ENCODE measurements around the gene HES7.
A peak's percentile ranks its signal among the peaks of the same experiment; 100 is the strongest.

HES7 gene

DNA sequence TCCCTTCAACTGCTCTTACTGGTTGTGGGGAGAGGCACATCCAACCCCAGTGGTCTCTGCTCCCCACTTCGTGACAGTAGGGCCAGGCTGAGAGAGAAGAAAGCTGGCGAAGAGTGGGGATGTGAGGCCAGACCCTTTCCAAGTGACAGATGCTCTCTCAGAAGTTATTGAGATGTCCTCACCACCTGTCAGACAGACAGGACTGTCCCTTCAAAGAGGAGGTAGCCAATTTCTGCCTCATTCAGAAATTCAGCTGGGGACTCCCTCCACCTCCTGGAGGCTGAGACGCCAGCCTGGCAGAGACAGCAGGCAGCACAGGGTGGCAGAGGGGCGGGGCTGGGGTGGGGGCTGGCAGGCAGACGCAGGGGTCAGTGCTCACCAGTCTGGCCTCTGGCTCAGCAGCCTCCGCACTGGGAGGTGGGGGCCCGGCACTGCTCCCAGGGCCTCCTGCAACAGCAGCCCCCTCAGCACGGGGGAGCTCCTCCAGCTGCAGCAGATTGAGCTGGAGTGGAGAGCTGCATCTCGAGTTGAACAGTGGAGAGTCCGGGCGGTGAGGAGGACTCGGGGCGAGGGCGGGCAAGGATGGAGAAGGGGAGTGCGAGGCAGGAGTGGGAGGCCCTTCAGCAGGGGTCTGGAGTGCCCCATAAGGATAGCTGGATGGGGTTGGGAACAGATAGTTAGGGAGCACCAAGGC, 19.1 kb upstream of the HES7 start:
- no peak for DNase-seq

DNA sequence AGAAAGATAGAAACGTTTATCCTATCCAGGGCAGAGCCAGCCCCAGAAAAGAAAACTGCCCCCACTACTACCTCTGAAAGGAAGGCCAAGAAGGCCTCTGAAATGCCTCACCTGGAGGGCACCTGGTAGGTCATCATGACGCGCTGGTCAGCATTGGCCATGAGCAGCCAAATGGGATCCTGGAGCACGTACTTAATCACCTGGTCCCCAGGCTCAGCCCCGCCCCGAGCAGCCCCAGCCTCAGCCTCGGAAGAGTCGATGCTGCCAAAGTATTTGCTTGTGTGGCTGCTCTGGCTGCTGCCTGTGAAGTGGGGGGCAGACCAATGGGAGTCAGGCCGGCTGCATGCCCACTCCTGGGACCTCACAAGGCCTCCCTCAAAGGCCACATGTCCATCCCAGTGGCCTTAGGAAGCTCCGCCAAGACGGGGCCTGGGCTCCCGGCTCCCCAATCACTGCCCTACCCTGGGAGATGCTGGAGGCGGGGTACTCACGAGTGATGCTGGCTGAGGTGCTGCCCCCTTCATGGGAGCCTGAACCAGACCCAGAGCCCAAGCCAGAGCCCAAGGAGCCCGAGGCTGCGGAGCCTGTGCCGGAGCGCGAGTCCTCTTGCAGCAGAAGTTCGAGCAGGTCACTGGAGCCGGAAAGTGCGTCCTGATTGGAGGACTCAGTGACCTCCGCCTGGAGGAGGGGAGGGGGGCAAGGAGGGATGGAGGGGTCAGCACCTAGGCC, 18.4 kb upstream of the HES7 start:
- DNase-seq, result no peak

GRCh38 chr17:8141741-8142140, 17.8 kb upstream of the HES7 start:
- no peak for DNase-seq

- no peak for DNase-seq
These were observed 17.1 kb upstream of the HES7 start for GRCh38 chr17:8141045-8141444.

DNA sequence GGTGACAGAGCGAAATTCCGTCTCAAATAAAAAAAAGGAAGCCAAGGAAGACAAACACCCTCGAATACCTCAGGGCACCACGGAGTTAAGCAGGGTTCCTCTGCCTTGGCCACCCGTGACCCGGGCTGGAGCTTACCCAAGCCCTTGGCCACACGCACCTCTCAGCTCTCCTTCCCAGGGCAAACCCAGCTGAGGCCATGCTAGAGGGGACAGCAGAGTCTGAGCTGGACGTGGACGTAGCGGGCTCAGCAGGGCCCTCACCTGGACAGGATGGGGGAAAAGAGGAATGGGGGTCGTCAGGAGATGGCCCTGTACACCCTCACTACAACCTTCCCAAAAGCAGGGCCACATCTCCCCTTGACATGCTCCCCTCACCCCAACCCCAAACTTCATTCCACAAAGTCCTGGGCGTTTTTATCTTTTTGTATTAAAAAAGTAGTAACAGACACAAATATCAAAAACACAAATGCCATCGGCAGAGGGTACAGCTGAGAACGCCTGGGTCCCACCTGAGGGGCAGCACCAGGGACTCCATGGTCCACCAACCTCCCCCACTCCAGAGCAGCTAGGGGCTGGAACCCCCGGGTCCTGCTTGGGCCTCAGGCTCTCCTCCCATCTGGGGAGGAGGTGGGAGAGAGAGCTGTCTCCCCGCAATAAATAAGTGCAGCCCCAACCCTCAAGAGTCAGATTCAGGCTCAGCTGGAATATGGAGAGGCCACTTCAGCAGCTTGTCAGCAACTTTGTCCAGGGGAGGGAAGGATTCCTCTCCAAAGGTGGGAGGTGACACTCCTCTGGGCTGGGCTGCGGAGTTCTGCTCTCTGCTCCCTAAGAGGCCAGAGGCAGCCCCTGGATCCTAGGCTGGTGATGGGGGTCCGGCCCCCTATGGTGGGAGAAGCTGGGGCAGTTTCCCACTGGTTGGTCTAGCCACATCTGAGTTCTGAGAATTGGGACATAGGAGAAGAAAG, 16.4 kb upstream of the HES7 start:
- DNase-seq, result no peak

DNA sequence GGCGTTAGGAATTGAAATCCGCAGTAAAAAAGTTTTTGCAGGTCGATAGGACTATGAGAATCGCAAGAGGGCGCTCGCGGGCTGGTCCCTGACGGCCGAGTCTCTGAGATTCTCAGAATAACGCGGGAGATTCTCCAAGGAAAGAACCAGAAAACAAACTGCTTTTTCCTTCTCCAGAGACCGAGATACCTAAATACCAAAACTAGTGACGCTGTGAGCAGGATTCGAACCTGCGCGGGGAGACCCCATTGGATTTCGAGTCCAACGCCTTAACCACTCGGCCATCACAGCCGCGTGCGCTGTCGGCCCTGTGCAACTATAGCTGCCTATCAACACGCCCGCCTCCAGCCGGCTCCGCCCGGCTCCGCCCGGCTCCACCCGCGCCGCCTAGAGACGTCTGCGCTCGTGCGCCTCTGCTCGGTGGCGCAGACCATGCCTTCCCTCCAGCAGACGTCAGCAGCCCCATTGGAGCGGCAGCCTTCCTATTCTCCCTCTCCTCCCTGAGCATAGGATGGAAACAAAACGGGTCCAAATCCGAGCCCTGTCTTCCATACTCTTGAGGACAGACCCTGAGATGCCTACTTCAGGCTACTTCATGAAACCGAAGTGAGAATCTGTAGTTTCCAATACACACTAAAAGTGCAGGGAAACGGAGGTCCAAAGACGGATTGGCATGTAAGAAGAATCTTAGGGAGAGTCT, 14.9 kb upstream of the HES7 start:
- DNase-seq, result peak; percentile 98

DNA sequence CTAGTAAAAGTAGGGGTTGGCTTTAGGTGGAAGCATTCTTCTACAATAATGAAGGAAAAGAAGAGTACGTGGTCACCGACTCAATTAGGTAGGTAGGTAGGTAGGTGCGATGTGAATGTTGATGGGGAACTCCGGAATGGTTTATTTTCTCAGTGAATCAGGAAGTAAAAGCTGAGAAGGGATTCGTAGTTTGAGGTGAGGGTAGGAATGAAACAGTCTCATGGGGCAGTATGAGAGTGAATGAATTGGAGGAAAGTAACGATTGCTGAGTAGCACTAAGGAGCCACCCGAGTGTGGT, 14.4 kb upstream of the HES7 start:
- no peak for DNase-seq

DNA sequence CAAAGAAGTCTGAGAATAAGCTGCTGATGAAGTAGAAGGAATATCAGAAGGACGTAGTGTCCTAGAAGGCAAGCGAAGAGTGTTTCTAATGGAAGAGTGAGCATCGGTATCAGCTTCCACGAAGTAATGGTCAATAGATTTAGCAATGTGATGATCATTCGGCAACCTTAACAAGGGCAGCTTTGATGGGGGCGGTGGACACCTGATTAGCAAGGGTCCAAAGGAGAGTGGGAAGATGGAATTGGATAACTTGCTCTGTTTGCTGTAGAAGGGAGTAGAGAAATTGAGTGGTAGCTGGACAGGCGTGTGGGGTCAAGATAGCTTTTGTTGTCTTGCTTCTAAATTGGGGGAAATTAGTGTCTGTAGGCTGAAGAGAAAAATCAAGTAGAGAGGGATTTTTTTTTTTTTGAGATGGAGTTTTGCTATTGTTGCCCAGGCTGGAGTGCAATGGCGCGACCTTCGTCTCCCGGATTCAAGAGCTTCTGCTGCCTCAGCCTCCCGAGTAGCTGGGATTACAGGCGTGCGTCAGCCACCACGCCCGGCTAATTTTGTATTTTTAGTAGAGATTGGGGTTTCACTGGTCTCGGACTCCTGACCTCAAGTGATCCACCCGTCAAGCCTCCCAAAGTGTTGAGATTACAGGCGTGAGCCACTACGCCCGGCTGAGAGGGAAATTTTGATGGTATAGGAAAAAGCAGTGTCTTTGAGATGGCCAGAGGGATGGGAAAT, 13.9 kb upstream of the HES7 start:
- DNase-seq, result no peak

- no peak for DNase-seq
These were observed 10.0 kb upstream of the HES7 start for GRCh38 chr17:8133941-8134340.

DNA sequence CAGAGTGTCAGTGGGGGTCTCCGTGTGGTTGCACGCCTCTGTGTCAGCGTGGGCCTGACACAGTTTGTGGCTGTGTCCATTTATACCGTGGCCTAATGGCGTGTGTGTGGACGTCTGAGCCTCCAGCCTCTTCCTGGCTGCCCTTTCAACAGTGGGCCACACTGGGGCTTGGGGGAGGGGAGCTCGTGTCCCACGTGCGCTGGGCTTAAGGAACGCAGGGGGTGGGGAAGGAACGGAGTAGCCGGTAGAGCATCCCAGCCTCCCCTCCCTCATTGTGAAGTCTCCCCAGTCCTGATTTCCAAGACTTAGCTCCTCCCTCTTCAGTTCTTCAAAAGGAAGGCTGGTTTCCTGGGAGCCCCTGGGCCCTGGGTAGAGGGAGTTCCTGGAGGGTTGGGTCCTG, 9.5 kb upstream of the HES7 start:
- no peak for DNase-seq

DNA sequence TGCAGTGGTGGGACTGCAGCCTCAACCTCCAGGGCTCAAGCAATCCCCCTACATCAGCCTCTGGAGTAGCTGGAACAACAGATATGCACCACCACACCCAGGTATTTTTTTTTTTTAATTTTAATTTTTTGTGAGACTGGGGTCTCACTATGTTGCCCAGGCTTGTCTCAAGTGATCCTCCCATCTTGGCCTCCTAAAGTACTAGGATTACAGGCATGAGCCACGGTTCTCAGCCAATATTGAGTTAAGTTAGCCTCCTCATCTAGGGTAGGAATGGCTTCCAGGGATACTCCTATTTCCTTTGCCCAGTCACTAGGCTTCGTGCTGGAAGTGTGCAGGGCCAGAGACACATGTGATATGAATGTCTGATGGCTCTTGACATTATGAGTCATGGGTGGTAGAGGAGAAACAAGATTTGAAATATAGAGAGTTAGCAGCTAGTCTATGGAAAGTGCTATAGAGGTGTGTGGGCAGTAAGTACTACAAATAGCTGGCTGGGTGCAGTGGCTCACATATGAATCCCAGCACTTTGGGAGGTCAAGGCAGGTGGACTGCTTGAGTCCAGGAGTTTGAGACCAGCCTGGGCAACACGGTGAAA, 8.0 kb upstream of the HES7 start:
- DNase-seq, result peak; percentile 42

- DNase-seq, result no peak
These were observed 4.3 kb upstream of the HES7 start for GRCh38 chr17:8128125-8128784.

DNA sequence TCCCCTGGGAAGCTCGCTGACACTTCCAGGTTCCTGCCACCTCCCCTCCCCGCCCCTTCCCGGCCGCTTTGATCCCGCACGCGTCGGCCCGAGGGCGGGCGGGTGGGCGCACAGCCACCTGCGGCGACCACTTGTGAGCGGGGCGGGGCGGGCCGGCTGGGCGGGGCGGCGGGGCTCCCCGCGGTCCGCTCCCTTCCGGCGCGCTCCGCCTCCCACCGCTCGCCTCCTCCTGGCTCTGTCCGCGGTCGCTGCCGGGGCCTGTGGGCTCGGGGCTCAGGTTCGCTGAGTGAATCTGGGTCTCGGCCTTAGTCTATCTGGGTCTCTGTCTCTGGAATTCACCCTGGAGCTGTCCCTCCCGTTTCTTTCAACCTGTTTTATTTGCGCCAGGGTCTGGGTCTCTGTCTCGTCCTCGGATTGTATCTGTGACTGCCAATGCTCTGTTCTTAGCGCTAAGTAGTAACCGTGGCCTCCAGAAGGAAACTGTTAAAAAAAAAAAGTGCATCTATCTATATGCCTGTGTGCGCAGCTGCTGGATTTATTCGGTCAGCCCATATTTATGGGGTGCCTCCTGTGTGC, 2.7 kb upstream of the HES7 start:
- DNase-seq, result peak; percentile 40

DNA sequence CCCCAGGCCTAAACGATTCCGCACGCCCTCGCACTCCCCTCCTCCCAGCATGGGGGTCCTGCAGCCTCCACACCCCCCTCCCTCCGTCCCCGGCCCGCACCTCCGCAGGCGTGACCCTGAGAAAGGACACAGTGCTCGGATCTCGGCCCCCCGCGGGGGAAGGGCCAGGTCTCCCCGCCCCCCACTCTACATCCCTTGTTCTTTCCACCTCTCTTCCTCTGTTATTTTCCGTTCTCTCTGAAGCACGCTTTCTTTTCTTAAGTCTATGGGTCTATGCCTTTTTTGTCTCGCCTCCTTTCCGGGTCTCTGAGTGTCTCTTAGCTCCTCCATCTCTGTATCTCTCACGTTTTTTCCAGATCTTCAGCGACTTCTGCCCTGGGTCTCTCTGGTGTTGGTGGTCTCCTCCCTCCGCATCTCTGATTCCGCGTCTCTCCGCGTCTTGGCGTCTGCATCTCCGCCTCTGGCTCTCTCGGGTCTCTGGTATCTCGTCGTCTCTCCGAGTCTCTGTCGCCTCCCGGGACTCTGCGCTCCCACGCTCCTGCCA, 2.1 kb upstream of the HES7 start:
- no peak for DNase-seq

GRCh38 chr17:8125154-8125946, 1.4 kb upstream of the HES7 start:
- peak; percentile 76 for DNase-seq

DNA sequence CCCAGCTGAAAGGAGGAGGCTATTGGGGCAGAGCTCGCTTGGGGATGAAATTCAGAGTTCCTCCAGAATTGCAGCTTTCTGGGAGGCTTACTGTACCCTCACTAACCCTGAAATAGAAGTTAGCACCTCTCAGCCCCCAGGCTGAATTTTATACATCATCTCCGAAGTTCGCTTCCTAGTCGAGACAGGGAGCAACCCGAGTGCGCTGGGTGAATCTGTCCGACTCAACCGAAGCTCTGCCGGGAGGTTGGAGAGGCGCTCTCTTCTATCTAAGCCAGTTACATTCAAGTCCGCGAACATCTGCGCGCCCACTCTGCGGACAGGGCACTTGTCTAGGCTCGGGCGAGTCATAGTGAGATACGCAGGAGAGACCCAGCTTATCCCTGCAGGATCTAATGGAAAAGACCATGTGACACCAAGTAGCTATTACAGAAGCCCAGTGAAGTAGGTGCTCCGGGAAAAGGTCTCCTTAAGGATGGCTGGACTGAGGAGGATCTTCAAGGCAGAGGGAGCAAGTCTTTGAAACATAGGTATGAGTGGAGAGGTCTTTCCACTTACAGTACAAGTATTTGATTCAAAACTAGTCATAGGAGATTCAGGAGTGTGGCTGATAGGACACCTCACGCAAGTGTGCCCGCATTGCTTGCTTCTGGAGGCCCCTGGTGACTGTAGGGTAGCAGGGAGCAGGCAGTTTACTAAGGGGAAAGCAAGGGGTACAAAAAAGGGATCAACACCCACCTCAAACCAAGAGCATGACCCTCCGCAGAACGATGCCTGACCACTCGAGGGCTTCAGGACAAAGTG, 646 bp upstream of the HES7 start:
- no peak for DNase-seq

DNA sequence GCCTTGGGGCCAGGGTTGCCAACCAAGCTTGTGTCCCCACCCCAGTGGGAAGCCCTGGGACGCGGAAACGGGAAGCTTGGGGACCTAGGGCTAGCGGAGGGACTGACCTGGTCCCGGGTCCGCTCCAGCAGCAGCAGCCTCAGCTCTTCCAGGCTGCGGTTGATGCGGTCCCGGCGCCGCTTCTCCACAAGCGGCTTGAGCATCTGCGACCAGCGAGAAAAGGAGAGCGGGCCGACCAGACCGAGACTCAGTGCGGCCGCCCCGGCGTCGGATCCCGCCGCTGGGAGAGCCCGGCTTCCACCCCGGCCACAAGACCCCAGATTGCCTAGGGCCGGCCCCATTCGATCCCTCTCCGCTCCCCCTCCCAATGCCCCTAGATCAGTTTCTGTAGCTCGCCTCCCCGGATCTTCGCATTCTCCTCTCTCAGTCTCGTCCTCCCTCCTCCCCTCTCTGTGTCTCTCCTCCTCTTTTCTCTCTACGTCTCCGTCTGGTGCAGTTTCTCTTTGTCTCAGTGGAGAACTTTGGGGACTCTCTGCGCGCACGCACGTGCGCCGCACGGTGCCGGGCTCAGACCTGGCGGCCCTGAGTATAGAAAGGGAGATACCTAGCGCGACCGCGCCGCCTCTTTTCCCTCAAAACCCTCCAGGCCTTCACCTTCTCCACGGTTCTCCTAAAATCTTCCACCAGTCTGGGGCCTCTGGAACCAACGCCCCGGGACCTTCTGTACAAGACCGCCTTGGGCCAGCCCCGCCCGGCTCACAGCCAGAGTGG, 797 bp downstream of the HES7 start:
- peak; percentile 36 for DNase-seq

DNA sequence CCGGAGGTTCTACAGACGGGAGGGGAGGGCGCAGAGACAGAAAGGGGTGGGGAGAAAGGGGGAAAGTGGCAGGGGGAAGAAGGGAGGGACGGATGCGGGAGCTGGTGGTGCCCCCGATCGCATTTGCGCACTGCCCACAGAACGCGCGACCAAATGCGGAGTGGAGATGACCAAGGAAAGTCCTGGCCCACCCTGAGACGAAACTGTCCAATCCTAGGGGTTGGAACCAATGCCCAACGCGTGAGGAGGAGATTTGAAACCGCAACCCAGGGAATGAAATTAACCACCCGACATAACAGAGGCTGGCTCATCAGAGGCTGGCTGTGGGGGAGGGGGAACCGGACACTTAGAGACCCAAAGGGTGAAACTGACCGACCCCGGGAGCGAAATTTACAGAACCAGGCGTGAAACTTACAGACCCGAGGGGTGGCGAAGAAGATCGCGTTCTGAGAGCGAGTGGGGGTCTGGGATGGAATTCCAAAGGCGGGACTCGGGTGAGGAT, 1.4 kb downstream of the HES7 start:
- DNase-seq, result peak; percentile 51
